Measurements from ENCODE around the gene COA7. TPM values are rescaled to one million over a fixed set of nuclear protein-coding genes. Genes with fewer than 3 reads are reported as not detected.
"Not testable (repeated sequence)": the region's sequence is repeated elsewhere in the genome, so short reads cannot be mapped to it uniquely, and the experiment has no call there.

The COA7 gene
- total RNA-seq, 1 donor from 2014 or later, result 14.4 TPM

- Histone ChIP-seq H3K27ac (peak within 1 kb of the TSS; percentile 91), H3K4me1 (peaks cover 17% of the 10 kb centered on the region), H3K9me3 (no peaks in the 10 kb centered on the region), H3K36me3 (no peaks in the 10 kb centered on the region), H3K4me3 (peak within 1 kb of the TSS; percentile 94), H3K27me3 (ENCODE audit: low read depth) (no peaks in the 10 kb centered on the region)
- ATAC-seq, result peak; percentile 99
- intact Hi-C loops (cut with DNase I), result no loop called here
- DNase-seq, result peak; percentile 93
- no peak for TF ChIP-seq CTCF (IDR thresholded peaks at IDR 0.05)
Observed at GRCh38 chr1:52726265-52727113, 28.3 kb upstream of the COA7 start, which contains the start of gene ZYG11B. ZYG11B (plus strand) TSS chr1:52726453; CDS start chr1:52726654, 201 bp downstream.

GRCh38 chr1:52725903-52726264 lies 27.7 kb upstream of the COA7 start:
- H3K4me3 ChIP-seq, result peak overlapping the region; percentile 94
- H3K9me3 ChIP-seq, result no peaks in the 10 kb centered on the region
- intact Hi-C loops (cut with DNase I), result no loop called here
- no peak for TF ChIP-seq CTCF (IDR thresholded peaks at IDR 0.05)
- DNase-seq, result no peak
- no peak for ATAC-seq
- H3K36me3 ChIP-seq, result no peaks in the 10 kb centered on the region
- H3K27ac ChIP-seq, result no peak overlapping the region
- no peaks in the 10 kb centered on the region for H3K27me3 ChIP-seq (ENCODE audit: low read depth)
- H3K4me1 ChIP-seq, result peaks cover 17% of the 10 kb centered on the region

- no peak for ATAC-seq
- Histone ChIP-seq H3K27me3 (ENCODE audit: low read depth) (no peaks in the 10 kb centered on the region), H3K9me3 (no peaks in the 10 kb centered on the region), H3K27ac (no peak overlapping the region), H3K36me3 (no peaks in the 10 kb centered on the region), H3K4me3 (no peak overlapping the region), H3K4me1 (peaks cover 12% of the 10 kb centered on the region)
- DNase-seq, result no peak
- no peak for TF ChIP-seq CTCF (IDR thresholded peaks at IDR 0.05)
- intact Hi-C loops (cut with DNase I), result no loop called here
Observed at GRCh38 chr1:52723260-52723659, 25.1 kb upstream of the COA7 start.

- H3K27me3 ChIP-seq (ENCODE audit: low read depth); H3K36me3 ChIP-seq; H3K27ac ChIP-seq; H3K4me3 ChIP-seq; intact Hi-C loops (cut with DNase I); DNase-seq; H3K9me3 ChIP-seq; H3K4me1 ChIP-seq; ATAC-seq: not testable (repeated sequence)
Observed at GRCh38 chr1:52715296-52715695, 17.1 kb upstream of the COA7 start.

GRCh38 chr1:52713590-52713989 lies 15.4 kb upstream of the COA7 start:
- Histone ChIP-seq H3K4me3 (no peak overlapping the region), H3K27me3 (ENCODE audit: low read depth) (no peaks in the 10 kb centered on the region), H3K36me3 (no peaks in the 10 kb centered on the region), H3K4me1 (no peaks in the 10 kb centered on the region), H3K27ac (no peak overlapping the region), H3K9me3 (no peaks in the 10 kb centered on the region)
- ATAC-seq (no peak), DNase-seq (no peak)
- TF ChIP-seq CTCF (IDR thresholded peaks at IDR 0.05), result no peak
- intact Hi-C loops (cut with DNase I), result no loop called here

GRCh38 chr1:52709016-52709415 lies 10.9 kb upstream of the COA7 start:
- no peaks in the 10 kb centered on the region for H3K27me3 ChIP-seq (ENCODE audit: low read depth)
- TF ChIP-seq CTCF (IDR thresholded peaks at IDR 0.05), result no peak
- H3K4me3 ChIP-seq, result no peak overlapping the region
- intact Hi-C loops (cut with DNase I), result no loop called here
- H3K4me1 ChIP-seq, result peaks cover 1% of the 10 kb centered on the region
- no peaks in the 10 kb centered on the region for H3K9me3 ChIP-seq
- no peak for DNase-seq
- H3K27ac ChIP-seq, result no peak overlapping the region
- no peak for ATAC-seq
- no peaks in the 10 kb centered on the region for H3K36me3 ChIP-seq

All from lower lobe of right lung (tissue), 2 donors.